Activated CD8-positive, alpha-beta T cell treated with anti-CD3 and anti-CD28 coated beads for 36 hours (primary cell): ENCODE measurements around the gene DHX57. TPM values are rescaled to one million over a fixed set of nuclear protein-coding genes. Genes with fewer than 3 reads are reported as not detected.

Experiments
- ATAC-seq: fragments of 200-7000 bp; cut with Tn5 transposase; one replicate; pipeline ENCODE4 v1.10.0; 2021; ENCODE audit warnings: mild to moderate bottlenecking, moderate library complexity
- CTCF ChIA-PET: fragments of 350-600 bp; sonication (Branson Sonifier 250); formaldehyde crosslinking; loops from one replicate; lab custom pipeline; 2021; ENCODE audit warnings: antibody characterized with exemption; lab: Charles Lee
- POLR2A ChIA-PET: fragments of 350-600 bp; sonication (Branson Sonifier 250); formaldehyde crosslinking; loops from one replicate; lab custom pipeline; 2021; ENCODE audit warnings: antibody characterized with exemption; lab: Charles Lee
- DNase-seq: peaks from one replicate; pipeline ENCODE4 v3.0.0-alpha.2; 2020
- H3K27ac Mint-ChIP-seq: one replicate; pipeline ENCODE4 v1.8.0; 2021; ENCODE audit warnings: mild to moderate bottlenecking, mixed read lengths
- H3K27me3 Mint-ChIP-seq: one replicate; pipeline ENCODE4 v1.8.0; 2021; ENCODE audit warnings: mixed read lengths
- H3K36me3 Mint-ChIP-seq: one replicate; pipeline ENCODE4 v1.8.0; 2021; ENCODE audit warnings: low read depth, mixed read lengths
- H3K4me1 Mint-ChIP-seq: one replicate; pipeline ENCODE4 v1.8.0; 2021; ENCODE audit warnings: low read depth, mixed read lengths
- H3K4me3 Mint-ChIP-seq: one replicate; pipeline ENCODE4 v1.8.0; 2021; ENCODE audit warnings: mild to moderate bottlenecking, moderate library complexity, mixed read lengths
- H3K9me3 Mint-ChIP-seq: one replicate; pipeline ENCODE4 v1.8.0; 2021; ENCODE audit warnings: mixed read lengths
- CTCF ChIP-seq: fragments of 200-600 bp; IDR thresholded peaks from one replicate; pipeline ENCODE4 v1.8.0; 2022; ENCODE audit warnings: antibody characterized with exemption, mild to moderate bottlenecking
- intact Hi-C: fragments of 100-400 bp; cut with micrococcal nuclease; formaldehyde crosslinking; loops from one replicate; pipeline ENCODE4 v1.10.0; 2022
- total RNA-seq, 2 experiments: library from RNA; stranded (reverse); gene quantifications; one replicate each; pipeline ENCODE4 v1.2.3, GENCODE V29; 2021

Gene DHX57
- total RNA-seq, 2 experiments from 2014 or later = 12.9 to 15.2 TPM

DNA sequence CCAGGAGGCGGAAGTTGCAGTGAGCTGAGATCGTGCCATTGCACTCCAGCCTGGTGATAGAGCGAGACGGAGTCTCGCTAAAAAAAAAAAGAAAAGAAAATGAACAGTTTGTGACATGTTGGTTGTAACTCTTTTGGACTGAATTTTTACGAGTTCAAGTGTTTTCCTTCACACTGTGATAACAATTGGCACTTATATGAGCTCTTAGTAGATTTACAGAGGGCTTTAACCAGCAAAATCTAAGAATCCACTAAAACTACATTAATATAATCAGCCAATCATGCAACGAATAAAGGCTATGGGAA is 99.9 kb downstream of the DHX57 start:
- intact Hi-C loops = no loop called here
- TF ChIP-seq CTCF = no peak
- Mint-ChIP-seq H3K4me3 (no peak overlapping the region), H3K9me3 (no peaks in the 10 kb centered on the region), H3K27me3 (peaks cover 6% of the 10 kb centered on the region), H3K4me1 (peaks cover 5% of the 10 kb centered on the region), H3K36me3 (peaks cover 3% of the 10 kb centered on the region), H3K27ac (no peak overlapping the region)
- ATAC-seq (no peak), DNase-seq (no peak)
- ChIA-PET CTCF (interaction anchor here (1.2 kb wide), 1 partner anchor 35 kb away, joined by 4 read pairs; no protein-coding TSS in a partner anchor), POLR2A (interaction anchor here (0.6 to 6.5 kb wide), 7 partner anchors 16 to 244 kb away, joined by 3 to 59 read pairs (median 3); partner anchors contain the start of gene SRSF7)

DNA sequence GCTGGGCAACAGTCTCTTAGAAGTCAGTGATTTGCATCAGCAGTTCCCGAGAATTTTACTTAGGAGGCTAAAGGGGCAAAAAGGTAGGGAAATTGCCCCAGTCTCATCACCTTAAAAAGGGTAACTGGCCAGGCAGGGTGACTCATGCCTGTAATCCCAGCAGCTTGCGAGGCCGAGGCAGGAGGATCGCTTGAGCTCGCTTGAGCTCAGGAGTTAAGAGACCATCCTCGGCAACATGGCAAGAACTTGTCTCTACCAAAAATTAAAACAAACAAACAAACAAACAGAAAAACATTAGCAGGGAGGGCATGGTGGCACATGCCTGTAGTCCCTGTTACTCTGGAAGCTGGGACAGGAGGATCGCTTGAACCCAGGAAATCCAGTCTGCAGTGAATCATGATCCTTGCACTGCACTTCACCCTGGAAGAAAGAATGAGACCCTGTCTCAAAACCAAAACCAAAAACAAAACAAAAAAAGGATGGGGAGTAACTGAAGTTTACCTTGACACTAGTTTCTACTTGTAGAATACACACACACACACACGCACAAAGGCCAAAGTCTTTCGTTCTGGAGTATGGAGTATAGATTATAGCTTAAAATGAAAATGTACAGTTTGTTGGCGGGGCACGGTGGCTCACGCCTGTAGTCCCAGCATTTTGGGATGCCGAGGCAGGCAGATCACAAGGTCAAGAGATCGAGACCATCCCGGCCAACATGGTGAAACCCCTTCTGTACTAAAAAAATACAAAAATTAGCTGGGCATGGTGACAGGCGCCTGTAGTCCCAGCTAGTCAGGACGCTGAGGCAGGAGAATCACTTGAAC is 100.4 kb downstream of the DHX57 start:
- intact Hi-C loops = no loop called here
- Mint-ChIP-seq H3K4me1 (peaks cover 5% of the 10 kb centered on the region), H3K4me3 (no peak overlapping the region), H3K9me3 (no peaks in the 10 kb centered on the region), H3K36me3 (peaks cover 3% of the 10 kb centered on the region), H3K27me3 (peaks cover 6% of the 10 kb centered on the region), H3K27ac (no peak overlapping the region)
- POLR2A ChIA-PET = interaction anchor here (0.6 to 6.5 kb wide), 7 partner anchors 15 to 244 kb away, joined by 3 to 59 read pairs (median 3); partner anchors contain the start of gene SRSF7
- no peak for TF ChIP-seq CTCF
- DNase-seq (no peak), ATAC-seq (no peak)
- CTCF ChIA-PET = interaction anchor here (1.2 to 1.5 kb wide), 2 partner anchors 34 to 172 kb away, joined by 4 read pairs; partner anchors contain the start of gene HNRNPLL

DNA sequence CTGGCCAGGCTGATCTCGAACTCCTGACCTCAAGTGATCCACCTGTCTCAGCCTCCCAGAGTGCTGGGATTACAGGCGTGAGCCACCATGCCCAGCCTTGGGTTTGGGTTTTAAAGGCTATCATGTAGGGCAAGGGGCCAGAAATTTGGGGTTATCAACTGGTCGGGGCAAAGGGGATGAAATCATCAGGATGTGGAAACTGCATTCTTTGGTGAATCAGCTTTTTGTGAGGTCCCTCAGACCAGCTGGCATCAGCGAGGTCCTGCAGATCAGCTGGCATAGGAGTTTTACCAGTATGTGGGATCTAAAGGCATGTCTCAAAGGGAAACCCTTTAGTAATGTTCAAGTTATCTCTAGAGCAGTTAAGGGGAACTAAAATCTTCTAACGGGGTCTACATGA is 104.1 kb downstream of the DHX57 start:
- POLR2A ChIA-PET = interaction anchor here (4.1 kb wide), 1 partner anchor 21 kb away, joined by 21 read pairs; the partner anchor contains the start of gene SRSF7
- Mint-ChIP-seq H3K4me3 (no peak overlapping the region), H3K27me3 (peaks cover 3% of the 10 kb centered on the region), H3K9me3 (no peaks in the 10 kb centered on the region), H3K36me3 (no peaks in the 10 kb centered on the region), H3K4me1 (no peaks in the 10 kb centered on the region), H3K27ac (no peak overlapping the region)
- no peak for ATAC-seq
- intact Hi-C loops = no loop called here
- CTCF ChIA-PET = no interaction called here
- no peak for TF ChIP-seq CTCF
- DNase-seq = no peak

GRCh38 chr2:38765551-38765950 is 110.2 kb downstream of the DHX57 start:
- POLR2A ChIA-PET = interaction anchor here (0.5 to 8.2 kb wide), 3 partner anchors 14 to 1465 kb away, joined by 3 to 62 read pairs (median 3); partner anchors contain the start of gene SRSF7
- DNase-seq (no peak), ATAC-seq (no peak)
- H3K27me3 Mint-ChIP-seq = no peaks in the 10 kb centered on the region
- peaks cover 2% of the 10 kb centered on the region for H3K4me1 Mint-ChIP-seq
- TF ChIP-seq CTCF = no peak
- no peak overlapping the region for H3K4me3 Mint-ChIP-seq
- no peaks in the 10 kb centered on the region for H3K36me3 Mint-ChIP-seq
- intact Hi-C loops = no loop called here
- CTCF ChIA-PET = no interaction called here
- H3K9me3 Mint-ChIP-seq = no peaks in the 10 kb centered on the region
- H3K27ac Mint-ChIP-seq = no peak overlapping the region

DNA sequence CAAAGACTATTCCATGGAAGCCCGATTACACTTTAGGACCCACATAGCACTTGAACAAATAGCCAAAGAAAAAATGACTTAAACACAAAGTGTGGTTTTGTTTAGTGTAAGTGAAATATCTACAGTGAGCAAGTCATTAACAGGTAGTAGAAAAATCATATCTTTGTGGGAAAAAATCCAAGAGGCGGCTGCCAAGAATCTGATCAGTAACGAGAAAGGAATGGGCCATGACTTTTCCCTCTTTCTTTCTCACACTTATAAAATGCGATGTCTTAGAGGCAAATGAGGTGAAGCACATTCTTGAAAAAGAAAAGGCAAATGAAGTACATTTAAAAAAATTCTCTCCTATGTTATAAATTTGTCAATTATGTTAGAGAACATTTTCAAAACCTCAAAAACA is 110.6 kb downstream of the DHX57 start:
- TF ChIP-seq CTCF = no peak
- DNase-seq (no peak), ATAC-seq (no peak)
- Mint-ChIP-seq H3K4me3 (no peak overlapping the region), H3K9me3 (no peaks in the 10 kb centered on the region), H3K36me3 (no peaks in the 10 kb centered on the region), H3K27me3 (no peaks in the 10 kb centered on the region), H3K27ac (no peak overlapping the region), H3K4me1 (peaks cover 2% of the 10 kb centered on the region)
- POLR2A ChIA-PET = interaction anchor here (0.5 to 8.2 kb wide), 2 partner anchors 14 to 1464 kb away, joined by 3 to 62 read pairs; partner anchors contain the start of gene SRSF7
- intact Hi-C loops = no loop called here
- CTCF ChIA-PET = interaction anchor here (0.6 kb wide), 1 partner anchor 162 kb away, joined by 3 read pairs; no protein-coding TSS in a partner anchor
